Kidney epithelial cell (primary cell): ENCODE results near the gene DPP9. TPM values are rescaled to one million over a fixed set of nuclear protein-coding genes. Genes with fewer than 3 reads are reported as not detected.
A peak's percentile ranks its signal among the peaks of the same experiment; 100 is the strongest.

Experiments
- DNase-seq: peaks from one replicate; pipeline ENCODE4 v3.0.0-alpha.2; 2010; ENCODE audit warnings: low read depth
- H3K27me3 ChIP-seq: 2 replicates; pipeline ENCODE4 v1.6.0; 2011; ENCODE audit warnings: low read length; ENCODE audit not compliant: control insufficient read depth, insufficient read depth
- H3K36me3 ChIP-seq: 2 replicates; pipeline ENCODE4 v1.5.1; 2011; ENCODE audit warnings: low read length; ENCODE audit not compliant: control insufficient read depth, insufficient read depth
- H3K4me3 ChIP-seq: 2 replicates; pipeline ENCODE4 v1.5.1; 2011; ENCODE audit warnings: low read depth, mild to moderate bottlenecking, control low read depth, low read length
- total RNA-seq: library from RNA; depleted of rRNA; stranded (reverse); fragments of >200 nt; gene quantifications from 2 replicates; pipeline ENCODE4 v1.2.3, GENCODE V29; 2015
- TF ChIP-seq, protein P1 (sequence below): IDR thresholded peaks from 2 replicates; pipeline ENCODE4 v1.5.1; 2011; ENCODE audit warnings: mild to moderate bottlenecking, moderate library complexity, low read length, control low read depth, inconsistent platforms; ENCODE audit not compliant: insufficient read depth, poor library complexity, severe bottlenecking

DPP9 gene
- total RNA-seq, 1 donor from 2014 or later, result 67.8 TPM

DNA sequence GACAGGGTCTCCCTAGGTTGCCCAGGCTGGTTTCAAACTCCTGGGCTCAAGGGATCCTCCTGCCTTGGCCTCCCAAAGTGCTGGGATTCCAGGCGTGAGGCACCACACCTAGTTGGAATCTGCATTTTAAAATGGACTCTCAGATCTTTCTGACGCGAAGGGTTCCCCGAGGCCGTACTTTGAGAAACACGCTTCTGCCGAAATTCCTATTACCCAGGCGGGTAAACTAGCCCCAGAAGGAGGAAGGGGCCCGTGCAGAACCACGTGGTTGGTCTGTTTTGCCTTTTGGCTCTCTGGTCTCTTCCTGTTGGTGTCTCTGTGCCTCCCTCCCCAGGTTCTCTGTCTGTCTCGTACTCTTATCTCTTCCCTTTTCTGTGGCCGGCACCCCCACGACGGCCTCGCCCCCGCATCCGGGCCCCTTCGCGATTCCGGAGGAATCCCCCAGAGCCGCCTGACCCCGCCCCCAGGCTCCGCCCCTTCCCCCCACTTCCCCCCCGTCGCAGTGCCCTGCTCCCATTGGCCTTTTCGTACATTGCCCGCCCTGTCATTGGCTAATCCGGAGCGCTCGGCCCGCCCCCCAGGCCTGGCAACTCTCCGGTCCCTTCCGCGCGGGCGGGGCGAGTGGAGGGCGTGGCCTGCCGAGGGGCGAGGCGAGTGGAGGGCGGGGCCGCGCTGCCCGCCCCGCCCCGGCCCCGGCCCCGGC is 84.7 kb downstream of the DPP9 start, which contains the start of gene TNFAIP8L1:
TNFAIP8L1 (plus strand) TSS at position 689 of the 703 bp plus-strand sequence. CDS start 12,354 bp downstream, outside the sequence.
- peak within 1 kb of the TSS; percentile 84 for H3K4me3 ChIP-seq
- H3K36me3 ChIP-seq, result no peaks in the 10 kb centered on the region
- TF ChIP-seq, protein P1, sequence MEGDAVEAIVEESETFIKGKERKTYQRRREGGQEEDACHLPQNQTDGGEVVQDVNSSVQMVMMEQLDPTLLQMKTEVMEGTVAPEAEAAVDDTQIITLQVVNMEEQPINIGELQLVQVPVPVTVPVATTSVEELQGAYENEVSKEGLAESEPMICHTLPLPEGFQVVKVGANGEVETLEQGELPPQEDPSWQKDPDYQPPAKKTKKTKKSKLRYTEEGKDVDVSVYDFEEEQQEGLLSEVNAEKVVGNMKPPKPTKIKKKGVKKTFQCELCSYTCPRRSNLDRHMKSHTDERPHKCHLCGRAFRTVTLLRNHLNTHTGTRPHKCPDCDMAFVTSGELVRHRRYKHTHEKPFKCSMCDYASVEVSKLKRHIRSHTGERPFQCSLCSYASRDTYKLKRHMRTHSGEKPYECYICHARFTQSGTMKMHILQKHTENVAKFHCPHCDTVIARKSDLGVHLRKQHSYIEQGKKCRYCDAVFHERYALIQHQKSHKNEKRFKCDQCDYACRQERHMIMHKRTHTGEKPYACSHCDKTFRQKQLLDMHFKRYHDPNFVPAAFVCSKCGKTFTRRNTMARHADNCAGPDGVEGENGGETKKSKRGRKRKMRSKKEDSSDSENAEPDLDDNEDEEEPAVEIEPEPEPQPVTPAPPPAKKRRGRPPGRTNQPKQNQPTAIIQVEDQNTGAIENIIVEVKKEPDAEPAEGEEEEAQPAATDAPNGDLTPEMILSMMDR, result no peak
- no peaks in the 10 kb centered on the region for H3K27me3 ChIP-seq
- peak; percentile 44 for DNase-seq

DNA sequence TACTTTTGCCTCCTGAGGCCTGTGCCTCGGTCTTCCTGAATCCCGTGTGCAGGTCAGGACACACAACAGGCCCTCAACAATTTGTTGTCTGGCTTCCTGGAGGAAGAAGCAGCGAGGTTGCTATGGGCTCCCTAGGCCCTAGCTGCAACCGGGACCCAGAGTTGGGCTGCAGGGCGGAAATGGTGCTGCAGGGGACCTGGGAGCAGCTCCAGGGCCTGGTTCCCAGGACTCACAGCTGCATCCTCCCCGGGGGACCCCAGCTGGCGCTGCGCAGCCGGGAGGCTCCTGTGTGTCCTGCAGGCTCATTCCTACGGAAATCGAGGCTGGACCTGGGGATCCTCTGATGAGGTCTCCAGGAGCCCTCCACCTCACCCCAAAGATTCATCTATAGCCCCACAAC is 85.3 kb downstream of the DPP9 start:
- H3K4me3 ChIP-seq, result no peak overlapping the region
- no peaks in the 10 kb centered on the region for H3K36me3 ChIP-seq
- no peaks in the 10 kb centered on the region for H3K27me3 ChIP-seq
- TF ChIP-seq, protein P1, result no peak
- no peak for DNase-seq

GRCh38 chr19:4636761-4637160 is 86.9 kb downstream of the DPP9 start:
- H3K27me3 ChIP-seq, result no peaks in the 10 kb centered on the region
- TF ChIP-seq, protein P1, result no peak
- no peak overlapping the region for H3K4me3 ChIP-seq
- no peak for DNase-seq
- H3K36me3 ChIP-seq, result no peaks in the 10 kb centered on the region

DNA sequence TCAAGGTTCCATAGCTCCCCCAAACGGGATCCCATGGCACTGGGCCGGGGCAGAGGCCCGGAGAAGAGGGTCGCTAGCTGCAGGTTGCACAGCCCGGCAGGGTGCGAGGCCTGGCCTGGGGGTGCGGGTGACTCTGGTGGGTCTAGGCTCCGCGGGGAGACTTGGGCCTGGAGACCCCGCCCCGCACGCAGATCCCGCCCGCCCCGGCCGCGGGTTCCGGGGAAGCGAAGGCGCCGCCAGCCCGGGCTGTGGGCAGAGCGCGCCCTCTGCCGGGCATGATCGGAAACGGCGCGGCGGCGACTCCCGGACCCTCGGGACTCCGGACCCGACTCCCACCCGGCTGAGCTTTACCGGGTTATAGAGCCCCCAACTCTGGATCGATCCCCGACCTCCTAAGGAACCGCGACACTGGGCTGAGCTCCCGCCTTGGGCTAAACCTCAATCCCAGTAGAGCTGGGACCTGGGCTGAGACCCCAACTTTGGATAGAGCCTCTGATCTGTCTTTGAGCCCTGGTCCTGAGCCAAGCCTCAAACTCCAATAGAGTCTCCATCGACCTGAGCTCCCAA is 87.4 kb downstream of the DPP9 start:
- no peak for DNase-seq
- H3K36me3 ChIP-seq, result no peaks in the 10 kb centered on the region
- TF ChIP-seq, protein P1, result peak; percentile 75
- H3K4me3 ChIP-seq, result peak overlapping the region; percentile 48
- no peaks in the 10 kb centered on the region for H3K27me3 ChIP-seq

GRCh38 chr19:4635754-4636116 is 87.9 kb downstream of the DPP9 start:
- TF ChIP-seq, protein P1, result no peak
- DNase-seq, result no peak
- no peaks in the 10 kb centered on the region for H3K27me3 ChIP-seq
- H3K4me3 ChIP-seq, result peak overlapping the region; percentile 48
- no peaks in the 10 kb centered on the region for H3K36me3 ChIP-seq
